A673 (cell line): Measurements from ENCODE around the gene FAM151A. TPM values are rescaled to one million over a fixed set of nuclear protein-coding genes. Genes with fewer than 3 reads are reported as not detected.

Experiments
- BruUV-seq: library from RNA; stranded (reverse); fragments of 400-500 nt; replicated peaks from 2 replicates; lab custom pipeline; 2021; lab: Mats Ljungman, UMichigan
- CTCF ChIA-PET: fragments of 300-600 bp; sonication (Branson Sonifier 250); formaldehyde crosslinking; loops from one replicate; lab custom pipeline; 2022; ENCODE audit warnings: antibody characterized with exemption; lab: Charles Lee
- POLR2A ChIA-PET: fragments of 300-600 bp; sonication (Branson Sonifier 250); formaldehyde crosslinking; loops from one replicate; lab custom pipeline; 2022; ENCODE audit warnings: antibody characterized with exemption; ENCODE audit not compliant: low non-redundant PET; lab: Charles Lee
- DNase-seq: peaks from one replicate; pipeline ENCODE4 v3.0.0-alpha.2; 2015; ENCODE audit warnings: low spot score
- H3K27ac ChIP-seq: fragments of 200-600 bp; sonication (generic); 2 replicates; pipeline ENCODE4 v1.5.1; 2016; ENCODE audit warnings: mixed run types, low read depth, mild to moderate bottlenecking, mixed read lengths, antibody characterized with exemption, low read length; ENCODE audit not compliant: poor library complexity, severe bottlenecking
- H3K27me3 ChIP-seq: fragments of 200-600 bp; sonication (generic); replicated peaks from 2 replicates; pipeline ENCODE4 v1.6.1; 2017; ENCODE audit warnings: mixed run types, low read depth, mild to moderate bottlenecking, mixed read lengths, antibody characterized with exemption, low read length; ENCODE audit not compliant: insufficient read depth, poor library complexity
- H3K36me3 ChIP-seq: fragments of 200-600 bp; sonication (generic); 2 replicates; pipeline ENCODE4 v1.6.1; 2016; ENCODE audit warnings: mixed run types, mild to moderate bottlenecking, mixed read lengths, antibody characterized with exemption, low read length; ENCODE audit not compliant: insufficient read depth, poor library complexity, severe bottlenecking
- H3K4me1 ChIP-seq: fragments of 200-600 bp; sonication (generic); 2 replicates; pipeline ENCODE4 v1.6.1; 2017; ENCODE audit warnings: mixed run types, mild to moderate bottlenecking, mixed read lengths, antibody characterized with exemption, low read length; ENCODE audit not compliant: insufficient read depth, poor library complexity, severe bottlenecking
- H3K4me3 ChIP-seq: fragments of 200-600 bp; sonication (generic); 2 replicates; pipeline ENCODE4 v1.5.1; 2016; ENCODE audit warnings: low read depth, mixed run types, mild to moderate bottlenecking, mixed read lengths, low read length; ENCODE audit not compliant: poor library complexity, severe bottlenecking
- H3K9me3 ChIP-seq: fragments of 200-600 bp; sonication (generic); 2 replicates; pipeline ENCODE4 v1.6.1; 2016; ENCODE audit warnings: mixed run types, low read depth, mild to moderate bottlenecking, mixed read lengths, antibody characterized with exemption, low read length; ENCODE audit not compliant: poor library complexity, severe bottlenecking
- CTCF ChIP-seq: fragments of 300-800, 200-600 bp; sonication (generic); conservative IDR thresholded peaks from 2 replicates; pipeline ENCODE4 v1.5.1; 2017; ENCODE audit warnings: low read depth, mild to moderate bottlenecking, antibody characterized with exemption, low read length, moderate library complexity, mixed read lengths
- EZH2 ChIP-seq: fragments of 200-600 bp; sonication (generic); IDR thresholded peaks from 2 replicates; pipeline ENCODE4 v1.6.1; 2017; ENCODE audit warnings: borderline replicate concordance, low read depth, mild to moderate bottlenecking, mixed read lengths, antibody characterized with exemption, low read length; ENCODE audit not compliant: poor library complexity, severe bottlenecking
- intact Hi-C: fragments of 100-400 bp; cut with micrococcal nuclease; formaldehyde crosslinking; loops from one replicate; pipeline ENCODE4 v1.10.0; 2022; ENCODE audit not compliant: unreplicated experiment
- total RNA-seq: library from RNA; stranded (reverse); gene quantifications from 2 replicates; pipeline ENCODE4 v1.2.3, GENCODE V29; 2021

The FAM151A gene
- total RNA-seq, 1 experiment from 2014 or later, result not detected

- Histone ChIP-seq H3K9me3 (peaks cover 15% of the 10 kb centered on the region), H3K4me1 (no peaks in the 10 kb centered on the region), H3K4me3 (no peak overlapping the region), H3K27ac (no peak overlapping the region), H3K27me3 (peaks cover 10% of the 10 kb centered on the region), H3K36me3 (no peaks in the 10 kb centered on the region)
- CTCF ChIA-PET, result no interaction called here
- POLR2A ChIA-PET, result no interaction called here
- TF ChIP-seq CTCF (no peak), EZH2 (no peak)
- BruUV-seq, result no TSS peak
- DNase-seq, result no peak
- intact Hi-C loops, result no loop called here
Observed at GRCh38 chr1:54645806-54646676, 22.7 kb upstream of the FAM151A start.

- CTCF ChIA-PET, result no interaction called here
- Histone ChIP-seq H3K27me3 (peaks cover 4% of the 10 kb centered on the region), H3K4me3 (no peak overlapping the region), H3K9me3 (peaks cover 15% of the 10 kb centered on the region), H3K27ac (no peak overlapping the region), H3K36me3 (no peaks in the 10 kb centered on the region), H3K4me1 (no peaks in the 10 kb centered on the region)
- DNase-seq, result no peak
- BruUV-seq, result no TSS peak
- intact Hi-C loops, result no loop called here
- POLR2A ChIA-PET, result no interaction called here
- TF ChIP-seq CTCF (no peak), EZH2 (no peak)
Observed at GRCh38 chr1:54643736-54644135, 20.4 kb upstream of the FAM151A start.

- DNase-seq, result no peak
- Histone ChIP-seq H3K9me3 (peaks cover 15% of the 10 kb centered on the region), H3K36me3 (no peaks in the 10 kb centered on the region), H3K27ac (no peak within 1 kb of the TSS), H3K4me3 (no peak within 1 kb of the TSS), H3K27me3 (peaks cover under 1% of the 10 kb centered on the region), H3K4me1 (no peaks in the 10 kb centered on the region)
- ChIA-PET POLR2A (no interaction called here), CTCF (no interaction called here)
- intact Hi-C loops, result no loop called here
- no TSS peak for BruUV-seq
- no peak for TF ChIP-seq CTCF
Observed at GRCh38 chr1:54640863-54641836, 17.8 kb upstream of the FAM151A start, which contains the start of gene MROH7. Gene MROH7 (plus strand): TSS chr1:54641786. CDS start chr1:54652927, 11,141 bp downstream.
